Gastroesophageal sphincter (tissue), 3 donors: ENCODE data around the gene ITGB2.

Source experiments
- CTCF ChIP-seq, 4 experiments: fragments of 200-600 bp in 2 of 4; fragments of 450-650 bp in 2 of 4; sonication (generic) in 1 of 4; IDR thresholded peaks; one replicate each; pipeline ENCODE4 v1.5.1; 2017 to 2019; ENCODE audit warnings: antibody characterized with exemption in 4 of 4, mild to moderate bottlenecking in 2 of 4, moderate library complexity in 2 of 4
- EP300 ChIP-seq: sonication (generic); formaldehyde crosslinking; IDR thresholded peaks from one replicate; pipeline ENCODE4 v1.6.1; 2017; ENCODE audit warnings: antibody characterized with exemption, mild to moderate bottlenecking
- POLR2A ChIP-seq, 2 donors: fragments of 450-650 bp; IDR thresholded peaks; one replicate each; pipeline ENCODE4 v1.6.1; 2017; ENCODE audit warnings: antibody characterized with exemption in 2 of 2, mild to moderate bottlenecking in 2 of 2, moderate library complexity in 1 of 2
- POLR2AphosphoS5 ChIP-seq: sonication (generic); formaldehyde crosslinking; IDR thresholded peaks from one replicate; pipeline ENCODE4 v1.6.1; 2017; ENCODE audit warnings: antibody characterized with exemption

GRCh38 chr21:44869781-44870747 is 50.6 kb downstream of the ITGB2 start:
- TF ChIP-seq CTCF (IDR thresholded peaks at IDR 0.05) (no peak), POLR2A (IDR thresholded peaks at IDR 0.05) (peak in 1 of 2 donors; percentile 25), POLR2AphosphoS5 (peak; percentile 97), EP300 (no peak)
